ENCODE data around the gene TGM6. TPM values are rescaled to one million over a fixed set of nuclear protein-coding genes. Genes with fewer than 3 reads are reported as not detected.

The TGM6 gene
- total RNA-seq, 1 donor from 2014 or later: not detected

- H3K27ac ChIP-seq (ENCODE audit: low read depth, low read length): peak within 1 kb of the TSS; percentile 82
- H3K36me3 ChIP-seq (ENCODE audit: control insufficient read depth in 3 of 3, insufficient read depth in 3 of 3, low read length in 3 of 3): peaks cover 10 to 19% (median 19%) of the 10 kb centered on the region in 3 donors
- no peaks in the 10 kb centered on the region for H3K9me3 ChIP-seq (ENCODE audit: control insufficient read depth in 3 of 3, low read length in 3 of 3)
- H3K4me1 ChIP-seq (ENCODE audit: control insufficient read depth in 3 of 3, insufficient read depth in 3 of 3, low read length in 3 of 3): peaks cover 10 to 31% (median 20%) of the 10 kb centered on the region in 3 donors
- no peaks in the 10 kb centered on the region for H3K27me3 ChIP-seq (ENCODE audit: control insufficient read depth in 3 of 3, insufficient read depth in 3 of 3, low read length in 3 of 3)
- peak within 1 kb of the TSS; percentile 86 to 93 (median 93) for H3K4me3 ChIP-seq (ENCODE audit: low read length in 3 of 3)
- peak within 1 kb of the TSS; percentile 90 to 97 (median 92) for H3K9ac ChIP-seq (ENCODE audit: low read depth in 1 of 3, low read length in 3 of 3)
Measured at GRCh38 chr20:2470423-2471193, 89.9 kb downstream of the TGM6 start, which contains the start of gene SNRPB. Gene SNRPB, minus strand, starts transcription at chr20:2470789. Its CDS starts 99 bp downstream, at chr20:2470690.

DNA sequence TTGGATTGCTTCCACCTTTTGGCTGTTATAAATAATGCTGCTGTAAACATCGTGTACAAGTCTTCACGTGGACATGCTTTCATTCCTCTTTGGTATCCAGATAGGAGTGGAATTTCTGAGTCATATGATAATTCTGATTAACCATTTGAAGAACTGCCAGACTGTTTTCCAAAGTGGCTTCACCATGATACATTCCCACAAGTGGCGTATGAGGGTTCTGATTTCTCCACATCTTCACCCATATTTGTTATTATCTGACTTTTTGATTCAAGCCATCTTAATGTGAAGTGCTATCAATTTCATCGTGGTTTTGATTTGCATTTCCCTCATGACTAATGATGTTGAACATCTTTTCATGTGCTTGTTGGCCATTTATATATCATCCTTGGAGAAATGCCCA is 92.8 kb downstream of the TGM6 start:
- no peak overlapping the region for H3K27ac ChIP-seq (ENCODE audit: low read depth, low read length)
- H3K4me3 ChIP-seq (ENCODE audit: low read length in 3 of 3): no peak overlapping the region
- H3K4me1 ChIP-seq (ENCODE audit: control insufficient read depth in 3 of 3, insufficient read depth in 3 of 3, low read length in 3 of 3): peaks cover 8 to 20% (median 20%) of the 10 kb centered on the region in 3 donors
- H3K9me3 ChIP-seq (ENCODE audit: control insufficient read depth in 3 of 3, low read length in 3 of 3): no peaks in the 10 kb centered on the region
- peaks cover 0 to 6% (median 2%) of the 10 kb centered on the region in 3 donors for H3K36me3 ChIP-seq (ENCODE audit: control insufficient read depth in 3 of 3, insufficient read depth in 3 of 3, low read length in 3 of 3)
- H3K9ac ChIP-seq (ENCODE audit: low read depth in 1 of 3, low read length in 3 of 3): no peak overlapping the region
- no peaks in the 10 kb centered on the region for H3K27me3 ChIP-seq (ENCODE audit: control insufficient read depth in 3 of 3, insufficient read depth in 3 of 3, low read length in 3 of 3)

GRCh38 chr20:2475850-2476741 is 95.4 kb downstream of the TGM6 start:
- H3K36me3 ChIP-seq (ENCODE audit: control insufficient read depth in 3 of 3, insufficient read depth in 3 of 3, low read length in 3 of 3): peaks cover 3 to 20% (median 4%) of the 10 kb centered on the region in 3 donors
- no peak overlapping the region for H3K9ac ChIP-seq (ENCODE audit: low read depth in 1 of 3, low read length in 3 of 3)
- H3K27me3 ChIP-seq (ENCODE audit: control insufficient read depth in 3 of 3, insufficient read depth in 3 of 3, low read length in 3 of 3): no peaks in the 10 kb centered on the region
- no peaks in the 10 kb centered on the region for H3K9me3 ChIP-seq (ENCODE audit: control insufficient read depth in 3 of 3, low read length in 3 of 3)
- H3K4me1 ChIP-seq (ENCODE audit: control insufficient read depth in 3 of 3, insufficient read depth in 3 of 3, low read length in 3 of 3): peaks cover 0 to 2% (median 0%) of the 10 kb centered on the region in 3 donors
- H3K4me3 ChIP-seq (ENCODE audit: low read length in 3 of 3): no peak overlapping the region
- no peak overlapping the region for H3K27ac ChIP-seq (ENCODE audit: low read depth, low read length)

GRCh38 chr20:2476742-2477615 is 96.3 kb downstream of the TGM6 start:
- Histone ChIP-seq H3K9ac (ENCODE audit: low read depth in 1 of 3, low read length in 3 of 3) (no peak overlapping the region), H3K4me1 (ENCODE audit: control insufficient read depth in 3 of 3, insufficient read depth in 3 of 3, low read length in 3 of 3) (no peaks in the 10 kb centered on the region), H3K36me3 (ENCODE audit: control insufficient read depth in 3 of 3, insufficient read depth in 3 of 3, low read length in 3 of 3) (peaks cover 5 to 25% (median 8%) of the 10 kb centered on the region in 3 donors), H3K27ac (ENCODE audit: low read depth, low read length) (no peak overlapping the region), H3K4me3 (ENCODE audit: low read length in 3 of 3) (no peak overlapping the region), H3K9me3 (ENCODE audit: control insufficient read depth in 3 of 3, low read length in 3 of 3) (no peaks in the 10 kb centered on the region), H3K27me3 (ENCODE audit: control insufficient read depth in 3 of 3, insufficient read depth in 3 of 3, low read length in 3 of 3) (no peaks in the 10 kb centered on the region)

- no peaks in the 10 kb centered on the region for H3K4me1 ChIP-seq (ENCODE audit: control insufficient read depth in 3 of 3, insufficient read depth in 3 of 3, low read length in 3 of 3)
- H3K36me3 ChIP-seq (ENCODE audit: control insufficient read depth in 3 of 3, insufficient read depth in 3 of 3, low read length in 3 of 3): peaks cover 28 to 54% (median 38%) of the 10 kb centered on the region in 3 donors
- no peaks in the 10 kb centered on the region for H3K9me3 ChIP-seq (ENCODE audit: control insufficient read depth in 3 of 3, low read length in 3 of 3)
- no peak overlapping the region for H3K4me3 ChIP-seq (ENCODE audit: low read length in 3 of 3)
- no peak overlapping the region for H3K9ac ChIP-seq (ENCODE audit: low read depth in 1 of 3, low read length in 3 of 3)
- H3K27ac ChIP-seq (ENCODE audit: low read depth, low read length): no peak overlapping the region
- no peaks in the 10 kb centered on the region for H3K27me3 ChIP-seq (ENCODE audit: control insufficient read depth in 3 of 3, insufficient read depth in 3 of 3, low read length in 3 of 3)
Measured at GRCh38 chr20:2480381-2480780, 99.7 kb downstream of the TGM6 start.

Small RNAs within 50 kb of the gene (small RNA-seq; reads per million reads assigned to genes)
- not detected for gene RF00019

Other genes with a start within 250 kb of the TGM6 start
- gene TGM3, start 84.9 kb upstream of the TGM6 start, total RNA-seq: under 0.01 TPM
- gene SNRPB, start 89.9 kb downstream of the TGM6 start, total RNA-seq: 86.1 TPM
- gene ZNF343, start 128.0 kb downstream of the TGM6 start, total RNA-seq: 12.5 TPM
- not detected for gene TMC2, start 155.7 kb downstream of the TGM6 start, total RNA-seq

Data from skeletal muscle tissue (tissue), 5 donors.